Astrocyte of the spinal cord (primary cell): ENCODE data around the gene PNPLA1.

Experiments
- DNase-seq: peaks from one replicate; pipeline ENCODE4 v3.0.0; 2011; ENCODE audit warnings: low read depth, low spot score
- H3K4me3 ChIP-seq: 2 replicates; pipeline ENCODE4 v1.5.1; 2011; ENCODE audit warnings: low read depth, mild to moderate bottlenecking, low read length, moderate library complexity
- CTCF ChIP-seq: IDR thresholded peaks from 2 replicates; pipeline ENCODE4 v1.5.1; 2012; ENCODE audit warnings: low read depth, mild to moderate bottlenecking, low read length, inconsistent platforms
- in situ Hi-C: cut with HindIII; loops from 2 replicates; pipeline ENCODE4 v1.10.0; 2017; ENCODE audit warnings: low sequenced_read_pairs

Gene PNPLA1

GRCh38 chr6:36244641-36245280 is 25.1 kb upstream of the PNPLA1 start:
- no peak for TF ChIP-seq CTCF
- in situ Hi-C loops, result no loop called here

GRCh38 chr6:36245572-36246061 is 24.2 kb upstream of the PNPLA1 start:
- DNase-seq, result no peak
- no peak for TF ChIP-seq CTCF
- in situ Hi-C loops, result no loop called here
- H3K4me3 ChIP-seq, result no peak overlapping the region

More at GRCh38 chr6:36244641-36245280, 25.1 kb upstream of the PNPLA1 start:
- DNase-seq, result no peak
- no peak overlapping the region for H3K4me3 ChIP-seq

- H3K4me3 ChIP-seq, result no peak overlapping the region
- in situ Hi-C loops, result no loop called here
- no peak for DNase-seq
- TF ChIP-seq CTCF, result no peak
Observed at GRCh38 chr6:36246506-36247268, 23.2 kb upstream of the PNPLA1 start.

GRCh38 chr6:36247693-36248092 is 22.2 kb upstream of the PNPLA1 start:
- no peak for TF ChIP-seq CTCF
- in situ Hi-C loops, result no loop called here
- no peak overlapping the region for H3K4me3 ChIP-seq
- DNase-seq, result no peak

- no peak overlapping the region for H3K4me3 ChIP-seq
- no peak for TF ChIP-seq CTCF
- peak; percentile 16 for DNase-seq
- in situ Hi-C loops, result no loop called here
Observed at GRCh38 chr6:36248980-36249379, 20.9 kb upstream of the PNPLA1 start.

- no peak overlapping the region for H3K4me3 ChIP-seq
- in situ Hi-C loops, result no loop called here
- DNase-seq, result no peak
- no peak for TF ChIP-seq CTCF
Observed at GRCh38 chr6:36249536-36249935, 20.3 kb upstream of the PNPLA1 start.
